Measurements from ENCODE around the gene PITPNM1.

DNA sequence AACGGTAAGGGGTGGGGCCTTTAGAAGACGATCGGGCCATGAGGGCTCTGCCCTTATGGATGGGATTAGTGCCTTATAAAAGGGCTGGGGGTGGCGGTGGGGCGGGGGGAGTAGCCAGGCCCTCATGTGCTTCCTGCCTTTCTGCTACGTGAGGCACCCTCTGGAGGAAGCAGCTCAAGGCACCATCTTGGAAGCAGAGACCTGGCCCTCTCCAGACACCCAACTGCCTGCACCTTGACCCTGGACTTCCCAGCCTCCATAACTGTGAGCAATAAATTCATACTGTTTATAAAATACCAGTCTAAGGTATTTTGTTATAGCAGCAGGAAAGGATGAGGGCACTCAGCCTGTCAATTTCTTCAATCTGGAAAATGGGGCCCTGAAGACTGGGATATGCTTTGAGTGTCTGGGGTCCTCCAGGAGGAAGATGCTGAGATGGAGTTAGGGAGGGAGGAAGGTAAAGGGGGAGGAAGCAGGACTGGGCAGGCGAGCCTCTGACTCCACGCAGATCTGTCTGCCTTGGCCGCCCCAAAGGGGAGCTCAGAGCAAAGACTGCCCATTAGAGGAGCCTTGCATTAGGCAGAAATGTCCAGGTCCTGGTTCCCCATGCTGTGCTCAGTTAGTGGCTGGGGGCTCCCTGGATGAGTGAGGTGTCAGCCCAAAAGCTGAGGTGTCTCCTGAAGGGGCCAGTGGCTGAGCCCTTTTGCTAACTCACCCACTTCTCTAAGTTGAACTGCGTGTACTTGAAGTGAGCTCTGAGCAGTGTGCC is 12.8 kb upstream of the PITPNM1 start:
- TF ChIP-seq, protein P1, sequence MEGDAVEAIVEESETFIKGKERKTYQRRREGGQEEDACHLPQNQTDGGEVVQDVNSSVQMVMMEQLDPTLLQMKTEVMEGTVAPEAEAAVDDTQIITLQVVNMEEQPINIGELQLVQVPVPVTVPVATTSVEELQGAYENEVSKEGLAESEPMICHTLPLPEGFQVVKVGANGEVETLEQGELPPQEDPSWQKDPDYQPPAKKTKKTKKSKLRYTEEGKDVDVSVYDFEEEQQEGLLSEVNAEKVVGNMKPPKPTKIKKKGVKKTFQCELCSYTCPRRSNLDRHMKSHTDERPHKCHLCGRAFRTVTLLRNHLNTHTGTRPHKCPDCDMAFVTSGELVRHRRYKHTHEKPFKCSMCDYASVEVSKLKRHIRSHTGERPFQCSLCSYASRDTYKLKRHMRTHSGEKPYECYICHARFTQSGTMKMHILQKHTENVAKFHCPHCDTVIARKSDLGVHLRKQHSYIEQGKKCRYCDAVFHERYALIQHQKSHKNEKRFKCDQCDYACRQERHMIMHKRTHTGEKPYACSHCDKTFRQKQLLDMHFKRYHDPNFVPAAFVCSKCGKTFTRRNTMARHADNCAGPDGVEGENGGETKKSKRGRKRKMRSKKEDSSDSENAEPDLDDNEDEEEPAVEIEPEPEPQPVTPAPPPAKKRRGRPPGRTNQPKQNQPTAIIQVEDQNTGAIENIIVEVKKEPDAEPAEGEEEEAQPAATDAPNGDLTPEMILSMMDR (IDR thresholded peaks at IDR 0.05), result no peak
- no peak for TF ChIP-seq POLR2A (IDR thresholded peaks at IDR 0.05)

Data from body of pancreas (tissue), 4 donors.